Lung (tissue), 12 donors: ENCODE results near the gene PDCD6IP. TPM values are rescaled to one million over a fixed set of nuclear protein-coding genes. Genes with fewer than 3 reads are reported as not detected.

ENCODE experiments used
- ATAC-seq: fragments of 200-7000 bp; cut with Tn5 transposase; one replicate; pipeline ENCODE4 v1.9.1; 2020; ENCODE audit warnings: moderate number of reproducible peaks; ENCODE audit not compliant: insufficient read depth, low FRiP score
- DNase-seq, 3 donors: peaks; one replicate each; pipeline ENCODE4 v3.0.0-alpha.2; 2013 to 2017
- H3K27ac ChIP-seq, 2 donors: one replicate each; pipeline ENCODE4 v1.5.1; 2013; ENCODE audit warnings: mild to moderate bottlenecking in 2 of 2, moderate library complexity in 2 of 2, control low read depth in 1 of 2, inconsistent platforms in 1 of 2, low read depth in 1 of 2, low read length in 1 of 2
- H3K27me3 ChIP-seq, 3 donors: one replicate each; pipeline ENCODE4 v1.5.1; 2013; ENCODE audit warnings: low read length in 2 of 3; ENCODE audit not compliant: control insufficient read depth in 3 of 3, insufficient read depth in 3 of 3
- H3K36me3 ChIP-seq, 4 donors: one replicate each; pipeline ENCODE4 v1.5.1; 2013; ENCODE audit warnings: low read length in 4 of 4, mild to moderate bottlenecking in 1 of 4, moderate library complexity in 1 of 4; ENCODE audit not compliant: control insufficient read depth in 4 of 4, insufficient read depth in 4 of 4
- H3K4me1 ChIP-seq, 5 donors: one replicate each; pipeline ENCODE4 v1.5.1; 2013; ENCODE audit warnings: low read length in 5 of 5, mild to moderate bottlenecking in 2 of 5, moderate library complexity in 1 of 5; ENCODE audit not compliant: control insufficient read depth in 5 of 5, insufficient read depth in 5 of 5
- H3K4me3 ChIP-seq: one replicate; pipeline ENCODE4 v1.5.1; 2013; ENCODE audit warnings: mild to moderate bottlenecking, control low read depth, moderate library complexity
- H3K9ac ChIP-seq, 2 donors: one replicate each; pipeline ENCODE4 v1.5.1; 2013; ENCODE audit warnings: low read length in 2 of 2, control low read depth in 1 of 2; ENCODE audit not compliant: insufficient read depth in 1 of 2
- H3K9me3 ChIP-seq, 4 donors: one replicate each; pipeline ENCODE4 v1.5.1; 2013; ENCODE audit warnings: low read length in 3 of 4, mild to moderate bottlenecking in 1 of 4, moderate library complexity in 1 of 4; ENCODE audit not compliant: control insufficient read depth in 4 of 4, insufficient read depth in 3 of 4
- CTCF ChIP-seq: IDR thresholded peaks from 2 replicates; pipeline ENCODE4 v1.5.1; 2012; ENCODE audit warnings: mild to moderate bottlenecking; ENCODE audit errors: control extremely low read depth, extremely low read depth
- WGBS, 2 donors: extraction: QIAGEN DNeasy Blood & Tissue Kit; methylation state at CpG; one replicate each; pipeline ENCODE4 v1.1.7; 2013; 5-methylcytosine and 5-hydroxymethylcytosine counted together
- polyA plus RNA-seq, 2 donors: library from polyadenylated mRNA; stranded (reverse); fragments of 200-250 nt; gene quantifications; one replicate each; pipeline ENCODE4 v1.2.1, GENCODE V29; 2013
- total RNA-seq, 2 donors: library from RNA; depleted of rRNA in 1 of 2; stranded (reverse); fragments of >200 nt in 1 of 2; gene quantifications; one replicate each; pipeline ENCODE4 v1.2.1, GENCODE V29; 2014 to 2021
- donor health status: control.
- donor health status: control.
- donor health status: Bipolar disorder and iron deficiency.
- donor health status: healthy.
- donor health status: DM: yes; HTN: yes; CAD: no.

PDCD6IP gene
- total and polyA plus RNA-seq, 4 donors, result 33.8 to 372 (median 163) TPM

- Histone ChIP-seq H3K36me3 (no peaks in the 10 kb centered on the region), H3K27me3 (no peaks in the 10 kb centered on the region), H3K9ac (no peak overlapping the region), H3K9me3 (no peaks in the 10 kb centered on the region), H3K27ac (no peak overlapping the region), H3K4me1 (peaks cover 0 to 4% (median 0%) of the 10 kb centered on the region in 5 donors), H3K4me3 (no peak overlapping the region)
- 83 to 88% methylated on average over 1 of the region's 1 CpG for WGBS, 2 donors
- DNase-seq (no peak), ATAC-seq (no peak)
- TF ChIP-seq CTCF, result no peak
These were observed 89.0 kb downstream of the PDCD6IP start for GRCh38 chr3:33887478-33887877.

GRCh38 chr3:33889394-33890039 is 91.1 kb downstream of the PDCD6IP start:
- peak in 1 of 3 donors; percentile 27 for DNase-seq
- H3K36me3 ChIP-seq, result no peaks in the 10 kb centered on the region
- H3K27me3 ChIP-seq, result no peaks in the 10 kb centered on the region
- no peak overlapping the region for H3K9ac ChIP-seq
- 82 to 94% methylated on average over 3 of the region's 3 CpGs for WGBS, 2 donors
- ATAC-seq, result no peak
- TF ChIP-seq CTCF, result no peak
- no peak overlapping the region for H3K27ac ChIP-seq
- no peak overlapping the region for H3K4me3 ChIP-seq
- no peaks in the 10 kb centered on the region for H3K9me3 ChIP-seq
- H3K4me1 ChIP-seq, result no peaks in the 10 kb centered on the region

GRCh38 chr3:33892655-33893054 is 94.2 kb downstream of the PDCD6IP start:
- Histone ChIP-seq H3K4me3 (no peak overlapping the region), H3K27ac (no peak overlapping the region), H3K27me3 (no peaks in the 10 kb centered on the region), H3K36me3 (no peaks in the 10 kb centered on the region), H3K9ac (no peak overlapping the region), H3K9me3 (no peaks in the 10 kb centered on the region), H3K4me1 (no peaks in the 10 kb centered on the region)
- DNase-seq, result no peak
- TF ChIP-seq CTCF, result no peak
- no peak for ATAC-seq
- 86 to 92% methylated on average over 1 of the region's 1 CpG for WGBS, 2 donors

GRCh38 chr3:33895658-33896057 is 97.2 kb downstream of the PDCD6IP start:
- no peaks in the 10 kb centered on the region for H3K36me3 ChIP-seq
- no peak for TF ChIP-seq CTCF
- ATAC-seq, result no peak
- no peaks in the 10 kb centered on the region for H3K4me1 ChIP-seq
- H3K4me3 ChIP-seq, result no peak overlapping the region
- no peak for DNase-seq
- no peak overlapping the region for H3K27ac ChIP-seq
- H3K27me3 ChIP-seq, result no peaks in the 10 kb centered on the region
- H3K9ac ChIP-seq, result no peak overlapping the region
- no peaks in the 10 kb centered on the region for H3K9me3 ChIP-seq
